ENCODE results near the gene TMEM132D.
"Not testable (repeated sequence)": the region's sequence is repeated elsewhere in the genome, so short reads cannot be mapped to it uniquely, and the experiment has no call there.

GRCh38 chr12:129549020-129549419, 354.8 kb downstream of the TMEM132D start:
- not testable (repeated sequence) for TF ChIP-seq CTCF (conservative IDR thresholded peaks at IDR 0.05; ENCODE audit: low read depth, low read length); EZH2 (IDR thresholded peaks at IDR 0.05; ENCODE audit: borderline replicate concordance, low read depth, low read length, poor library complexity, severe bottlenecking)
